GM08714 (cell line): ENCODE results near the gene CRYZL1.

Experiments used
- H3K4me3 ChIP-seq: fragments of 200-500 bp; sonication (Bioruptor generic); 2 replicates; pipeline ENCODE4 v1.5.1; 2014; ENCODE audit warnings: mild to moderate bottlenecking, low read length, inconsistent platforms
- ZNF274 ChIP-seq: IDR thresholded peaks from 2 replicates; pipeline ENCODE4 v1.6.1; 2012; ENCODE audit warnings: mild to moderate bottlenecking, low read depth, low read length

The CRYZL1 gene

GRCh38 chr21:33539616-33540015, 101.9 kb downstream of the CRYZL1 start:
- no peak overlapping the region for H3K4me3 ChIP-seq
- no peak for TF ChIP-seq ZNF274
